H9 (cell line): ENCODE measurements around the gene ERVFRD-1. TPM values are rescaled to one million over a fixed set of nuclear protein-coding genes. Genes with fewer than 3 reads are reported as not detected.
"Not testable (repeated sequence)": the region's sequence is repeated elsewhere in the genome, so short reads cannot be mapped to it uniquely, and the experiment has no call there.

Experiments used
- DNase-seq: peaks from one replicate; pipeline ENCODE4 v3.0.0-alpha.2; 2017
- H2AFZ ChIP-seq: one replicate; pipeline ENCODE4 v1.6.1; 2013; ENCODE audit warnings: mild to moderate bottlenecking, low read length, control low read depth, moderate library complexity
- H2AK5ac ChIP-seq: 2 replicates; pipeline ENCODE4 v1.6.1; 2013; ENCODE audit warnings: low read length, control low read depth, mixed read lengths; ENCODE audit not compliant: insufficient read length
- H2BK120ac ChIP-seq: one replicate; pipeline ENCODE4 v1.6.1; 2013; ENCODE audit warnings: low read depth, mild to moderate bottlenecking, low read length, control low read depth, inconsistent platforms; ENCODE audit not compliant: poor library complexity, severe bottlenecking
- H2BK12ac ChIP-seq: 2 replicates; pipeline ENCODE4 v1.6.1; 2013; ENCODE audit warnings: low read length, control low read depth, mixed read lengths, low read depth; ENCODE audit not compliant: insufficient read length
- H2BK15ac ChIP-seq: 2 replicates; pipeline ENCODE4 v1.6.1; 2013; ENCODE audit warnings: low read depth, low read length, control low read depth
- H2BK20ac ChIP-seq: one replicate; pipeline ENCODE4 v1.6.1; 2013; ENCODE audit warnings: low read depth, mild to moderate bottlenecking, low read length, control low read depth, inconsistent platforms; ENCODE audit not compliant: poor library complexity, severe bottlenecking
- H2BK5ac ChIP-seq: 2 replicates; pipeline ENCODE4 v1.6.1; 2013; ENCODE audit warnings: low read length, control low read depth, mixed read lengths; ENCODE audit not compliant: insufficient read length
- H3K14ac ChIP-seq: 2 replicates; pipeline ENCODE4 v1.6.1; 2013; ENCODE audit warnings: low read length, control low read depth; ENCODE audit not compliant: insufficient read depth
- H3K18ac ChIP-seq: 2 replicates; pipeline ENCODE4 v1.6.1; 2013; ENCODE audit warnings: low read depth, mild to moderate bottlenecking, mixed read lengths, low read length, control low read depth; ENCODE audit not compliant: insufficient read length
- H3K23ac ChIP-seq: 2 replicates; pipeline ENCODE4 v1.6.1; 2013; ENCODE audit warnings: low read length, control low read depth, mixed read lengths, low read depth; ENCODE audit not compliant: insufficient read length
- H3K23me2 ChIP-seq: 2 replicates; pipeline ENCODE4 v1.6.1; 2013; ENCODE audit warnings: low read depth, mild to moderate bottlenecking, mixed read lengths, low read length, control low read depth; ENCODE audit not compliant: insufficient read length, poor library complexity, severe bottlenecking
- H3K27ac ChIP-seq: 2 replicates; pipeline ENCODE4 v1.5.1; 2013; ENCODE audit warnings: low read length, control low read depth, mixed read lengths, low read depth; ENCODE audit not compliant: insufficient read length
- H3K27me3 ChIP-seq: 2 replicates; pipeline ENCODE4 v1.6.1; 2013; ENCODE audit warnings: low read length, control low read depth, inconsistent platforms; ENCODE audit not compliant: insufficient read depth
- H3K4ac ChIP-seq: 2 replicates; pipeline ENCODE4 v1.6.1; 2013; ENCODE audit warnings: low read depth, mild to moderate bottlenecking, control low read depth, inconsistent platforms, low read length, moderate library complexity
- H3K4me1 ChIP-seq: 2 replicates; pipeline ENCODE4 v1.6.1; 2013; ENCODE audit warnings: low read length, control low read depth, inconsistent platforms; ENCODE audit not compliant: insufficient read depth
- H3K4me2 ChIP-seq: 2 replicates; pipeline ENCODE4 v1.6.1; 2013; ENCODE audit warnings: low read length, control low read depth, mixed read lengths; ENCODE audit not compliant: insufficient read length, insufficient read depth
- H3K56ac ChIP-seq: 2 replicates; pipeline ENCODE4 v1.6.1; 2013; ENCODE audit warnings: low read depth, mild to moderate bottlenecking, mixed read lengths, low read length, control low read depth; ENCODE audit not compliant: insufficient read length
- H3K79me1 ChIP-seq: 2 replicates; pipeline ENCODE4 v1.6.1; 2013; ENCODE audit warnings: low read depth, mild to moderate bottlenecking, moderate library complexity, low read length, control low read depth, inconsistent platforms; ENCODE audit not compliant: insufficient read depth, poor library complexity, severe bottlenecking
- H3K79me2 ChIP-seq: 2 replicates; pipeline ENCODE4 v1.6.1; 2013; ENCODE audit warnings: low read length, control low read depth, inconsistent platforms; ENCODE audit not compliant: insufficient read depth
- H3K9ac ChIP-seq: 2 replicates; pipeline ENCODE4 v1.6.1; 2013; ENCODE audit warnings: low read length, control low read depth, mixed read lengths; ENCODE audit not compliant: insufficient read length; ENCODE audit errors: extremely low read depth
- H3K9me3 ChIP-seq: one replicate; pipeline ENCODE4 v1.6.1; 2013; ENCODE audit warnings: low read depth, low read length, inconsistent platforms; ENCODE audit not compliant: control insufficient read depth
- H3T11ph ChIP-seq: one replicate; pipeline ENCODE4 v1.6.1; 2013; ENCODE audit warnings: mild to moderate bottlenecking, low read length, control low read depth, inconsistent platforms
- H4K20me1 ChIP-seq: one replicate; pipeline ENCODE4 v1.6.1; 2013; ENCODE audit not compliant: control insufficient read depth, insufficient read length, insufficient read depth
- H4K5ac ChIP-seq: 2 replicates; pipeline ENCODE4 v1.6.1; 2013; ENCODE audit warnings: low read depth, mild to moderate bottlenecking, mixed read lengths, low read length, control low read depth; ENCODE audit not compliant: insufficient read length
- H4K8ac ChIP-seq: replicated peaks from 2 replicates; pipeline ENCODE4 v1.6.1; 2013; ENCODE audit warnings: low read length, control low read depth, mixed read lengths, low read depth; ENCODE audit not compliant: insufficient read length
- H4K91ac ChIP-seq: 2 replicates; pipeline ENCODE4 v1.6.1; 2013; ENCODE audit warnings: low read depth, mild to moderate bottlenecking, moderate library complexity, mixed read lengths, low read length, control low read depth; ENCODE audit not compliant: insufficient read length
- H3K27ac Mint-ChIP-seq, 3 experiments: 2 replicates in 2 of 3; 3 replicates in 1 of 3; pipeline ENCODE4 v1.8.0; 2020 to 2021; ENCODE audit warnings: mixed read lengths in 3 of 3, mild to moderate bottlenecking in 1 of 3, moderate library complexity in 1 of 3
- H3K27me3 Mint-ChIP-seq: 2 replicates; pipeline ENCODE4 v1.8.0; 2021; ENCODE audit warnings: low read depth, mild to moderate bottlenecking, moderate library complexity, mixed read lengths
- H3K36me3 Mint-ChIP-seq, 3 experiments: 2 replicates in 2 of 3; 3 replicates in 1 of 3; pipeline ENCODE4 v1.8.0; 2020 to 2021; ENCODE audit warnings: low read depth in 3 of 3, mixed read lengths in 3 of 3; ENCODE audit not compliant: insufficient read depth in 1 of 3
- H3K4me1 Mint-ChIP-seq, 2 experiments: 2 replicates each; pipeline ENCODE4 v1.8.0; 2020; ENCODE audit warnings: mixed read lengths in 2 of 2
- H3K4me3 Mint-ChIP-seq, 2 experiments: 2 replicates in 1 of 2; 3 replicates in 1 of 2; pipeline ENCODE4 v1.8.0; 2020 to 2021; ENCODE audit warnings: mild to moderate bottlenecking in 2 of 2, mixed read lengths in 2 of 2, moderate library complexity in 1 of 2
- H3K9me3 Mint-ChIP-seq, 2 experiments: 2 replicates in 1 of 2; 3 replicates in 1 of 2; pipeline ENCODE4 v1.8.0; 2020; ENCODE audit warnings: mild to moderate bottlenecking in 2 of 2, mixed read lengths in 2 of 2, moderate library complexity in 1 of 2
- WGBS: extraction: QIAGEN DNeasy Blood & Tissue Kit; methylation state at CpG from one replicate; pipeline ENCODE4 v1.1.7; 2013; ENCODE audit warnings: missing lambda C conversion rate, low lambda C conversion rate, mixed read lengths; ENCODE audit not compliant: insufficient read length; ENCODE audit errors: extremely low coverage; 5-methylcytosine and 5-hydroxymethylcytosine counted together
- total RNA-seq: library from RNA; stranded (reverse); gene quantifications from 2 replicates; pipeline ENCODE4 v1.2.1, GENCODE V29; 2021
- TF ChIP-seq, protein P1 (sequence below): fragments of 200-600 bp; sonication (generic); conservative IDR thresholded peaks from 3 replicates; pipeline ENCODE4 v1.8.0; 2021; ENCODE audit warnings: antibody characterized with exemption, mild to moderate bottlenecking

Gene ERVFRD-1
- total RNA-seq, 1 experiment from 2014 or later, result not detected

DNA sequence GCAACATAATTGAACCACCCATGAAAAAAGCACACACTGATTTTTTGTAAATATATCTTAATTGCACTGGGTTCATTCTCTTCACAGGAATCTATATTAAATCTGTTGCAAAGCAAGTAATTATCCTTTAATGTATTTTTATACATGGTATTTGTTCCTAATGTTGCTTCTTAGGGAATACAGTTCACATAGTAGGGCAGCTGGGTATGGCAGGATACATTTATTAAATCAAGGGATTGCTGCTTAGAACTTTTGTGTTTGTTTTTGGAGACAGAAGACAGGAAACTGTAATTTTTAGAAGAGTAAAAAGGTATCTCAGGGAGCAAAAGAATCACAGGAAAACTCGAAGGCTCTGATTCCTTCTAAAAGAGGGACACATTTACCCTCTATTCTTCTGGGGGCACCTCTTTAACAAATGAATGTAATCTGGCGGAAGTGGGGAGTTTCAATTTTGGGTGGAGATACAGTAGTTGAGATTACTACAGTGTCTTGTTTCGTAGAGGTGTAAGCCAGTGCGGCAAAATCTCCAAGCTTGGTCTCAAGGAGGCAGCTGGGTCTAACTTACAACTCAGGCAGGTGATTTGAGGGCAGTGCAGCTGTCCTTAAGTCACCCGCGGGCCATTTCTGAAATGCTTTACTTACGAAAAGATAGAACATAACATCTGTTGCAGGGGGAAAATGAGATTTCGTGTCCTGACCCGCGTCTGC, 18.7 kb downstream of the ERVFRD-1 start:
- Histone ChIP-seq H3K27me3 (no peaks in the 10 kb centered on the region), H2BK120ac (no peak overlapping the region)

DNA sequence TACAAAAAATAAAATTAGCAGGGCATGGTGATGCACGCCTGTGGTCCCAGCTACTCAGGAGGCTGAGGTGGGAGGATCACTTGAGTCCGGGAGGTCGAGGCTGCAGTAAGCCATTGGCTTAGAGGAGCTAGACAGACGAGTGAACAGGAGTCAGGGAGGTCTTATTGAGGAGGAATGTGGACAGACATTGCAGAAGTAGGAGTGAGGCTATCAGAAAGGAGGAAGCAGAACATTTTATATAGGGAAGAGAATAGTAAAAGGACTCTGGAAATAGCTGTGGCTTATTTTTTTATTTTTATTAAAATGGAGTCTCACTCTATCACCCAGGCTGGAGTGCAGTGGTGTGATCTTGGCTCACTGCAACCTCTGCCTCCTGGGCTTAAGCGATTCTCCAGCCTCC, 20.4 kb downstream of the ERVFRD-1 start:
- WGBS, result no CpG with 5 or more reads among the region's 5 CpGs

More for the DNA sequence above, 18.7 kb downstream of the ERVFRD-1 start:
- H3K4me1 Mint-ChIP-seq, result peaks cover 22 to 24% of the 10 kb centered on the region in 2 experiments
- Histone ChIP-seq H2BK5ac (no peak overlapping the region), H3K27ac (peak overlapping the region; percentile 6), H4K8ac (no peak overlapping the region), H3K4me2 (peak overlapping the region; percentile 78), H4K20me1 (no peaks in the 10 kb centered on the region), H3K79me1 (no peaks in the 10 kb centered on the region), H3K18ac (peak overlapping the region; percentile 60), H4K5ac (no peak overlapping the region), H2BK20ac (no peak overlapping the region), H4K91ac (no peak overlapping the region), H3K79me2 (peaks cover 9% of the 10 kb centered on the region; the same call in 1 of the 2 replicates), H3T11ph (no peak overlapping the region), H3K9ac (peak overlapping the region; percentile 79), H2BK15ac (no peak overlapping the region), H3K23me2 (peaks cover 8% of the 10 kb centered on the region), H3K56ac (no peak overlapping the region), H2AFZ (peak overlapping the region; percentile 37), H3K9me3 (no peaks in the 10 kb centered on the region), H3K4ac (no peak overlapping the region), H2BK12ac (no peak overlapping the region), H3K23ac (no peak overlapping the region), H3K14ac (0 out of 2 replicates have a peak overlapping the region, but pooled peaks have one; percentile 81), H3K4me1 (peaks cover 4% of the 10 kb centered on the region; the same call in 1 of the 2 replicates), H2AK5ac (no peak overlapping the region)
- TF ChIP-seq, protein P1, sequence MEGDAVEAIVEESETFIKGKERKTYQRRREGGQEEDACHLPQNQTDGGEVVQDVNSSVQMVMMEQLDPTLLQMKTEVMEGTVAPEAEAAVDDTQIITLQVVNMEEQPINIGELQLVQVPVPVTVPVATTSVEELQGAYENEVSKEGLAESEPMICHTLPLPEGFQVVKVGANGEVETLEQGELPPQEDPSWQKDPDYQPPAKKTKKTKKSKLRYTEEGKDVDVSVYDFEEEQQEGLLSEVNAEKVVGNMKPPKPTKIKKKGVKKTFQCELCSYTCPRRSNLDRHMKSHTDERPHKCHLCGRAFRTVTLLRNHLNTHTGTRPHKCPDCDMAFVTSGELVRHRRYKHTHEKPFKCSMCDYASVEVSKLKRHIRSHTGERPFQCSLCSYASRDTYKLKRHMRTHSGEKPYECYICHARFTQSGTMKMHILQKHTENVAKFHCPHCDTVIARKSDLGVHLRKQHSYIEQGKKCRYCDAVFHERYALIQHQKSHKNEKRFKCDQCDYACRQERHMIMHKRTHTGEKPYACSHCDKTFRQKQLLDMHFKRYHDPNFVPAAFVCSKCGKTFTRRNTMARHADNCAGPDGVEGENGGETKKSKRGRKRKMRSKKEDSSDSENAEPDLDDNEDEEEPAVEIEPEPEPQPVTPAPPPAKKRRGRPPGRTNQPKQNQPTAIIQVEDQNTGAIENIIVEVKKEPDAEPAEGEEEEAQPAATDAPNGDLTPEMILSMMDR, result no peak
- peaks cover 2 to 4% (median 2%) of the 10 kb centered on the region in 3 experiments; a peak in 3 of 7 replicates for H3K36me3 Mint-ChIP-seq
- no CpG with 5 or more reads among the region's 10 CpGs for WGBS
- DNase-seq, result peak; percentile 22
- H3K27ac Mint-ChIP-seq, result peak overlapping the region; percentile 49 to 95 (median 78); a peak in 5 of 7 replicates
- H3K4me3 Mint-ChIP-seq, result peak overlapping the region; percentile 89 to 93
- H3K27me3 Mint-ChIP-seq, result no peaks in the 10 kb centered on the region
- H3K9me3 Mint-ChIP-seq, result no peaks in the 10 kb centered on the region; a peak in 1 of 5 replicates

More for the DNA sequence above, 20.4 kb downstream of the ERVFRD-1 start:
- H4K8ac ChIP-seq, H2AFZ ChIP-seq, DNase-seq, H3K4me3 Mint-ChIP-seq, H3K4me1 ChIP-seq, H3K23ac ChIP-seq, H4K91ac ChIP-seq, H3K27me3 ChIP-seq, H3K27ac ChIP-seq, H4K5ac ChIP-seq, H3K9me3 ChIP-seq, H3K56ac ChIP-seq, H2BK20ac ChIP-seq, H3K4ac ChIP-seq, H3K18ac ChIP-seq, H2BK12ac ChIP-seq, H3K14ac ChIP-seq, H3K79me2 ChIP-seq, H3K23me2 ChIP-seq, H3K27me3 Mint-ChIP-seq, H2BK5ac ChIP-seq, H2BK15ac ChIP-seq, H2BK120ac ChIP-seq, H4K20me1 ChIP-seq, H3K4me2 ChIP-seq, H3T11ph ChIP-seq, H3K27ac Mint-ChIP-seq, H2AK5ac ChIP-seq, H3K79me1 ChIP-seq, H3K36me3 Mint-ChIP-seq, H3K9ac ChIP-seq, H3K9me3 Mint-ChIP-seq: not testable (repeated sequence)
- H3K4me1 Mint-ChIP-seq, result peaks cover 19 to 20% of the 10 kb centered on the region in 2 experiments
